ENCODE measurements around the gene DACT3. TPM values are rescaled to one million over a fixed set of nuclear protein-coding genes. Genes with fewer than 3 reads are reported as not detected.

Gene DACT3
- total RNA-seq, 2 experiments from 2014 or later = 0.31 to 0.42 TPM

DNA sequence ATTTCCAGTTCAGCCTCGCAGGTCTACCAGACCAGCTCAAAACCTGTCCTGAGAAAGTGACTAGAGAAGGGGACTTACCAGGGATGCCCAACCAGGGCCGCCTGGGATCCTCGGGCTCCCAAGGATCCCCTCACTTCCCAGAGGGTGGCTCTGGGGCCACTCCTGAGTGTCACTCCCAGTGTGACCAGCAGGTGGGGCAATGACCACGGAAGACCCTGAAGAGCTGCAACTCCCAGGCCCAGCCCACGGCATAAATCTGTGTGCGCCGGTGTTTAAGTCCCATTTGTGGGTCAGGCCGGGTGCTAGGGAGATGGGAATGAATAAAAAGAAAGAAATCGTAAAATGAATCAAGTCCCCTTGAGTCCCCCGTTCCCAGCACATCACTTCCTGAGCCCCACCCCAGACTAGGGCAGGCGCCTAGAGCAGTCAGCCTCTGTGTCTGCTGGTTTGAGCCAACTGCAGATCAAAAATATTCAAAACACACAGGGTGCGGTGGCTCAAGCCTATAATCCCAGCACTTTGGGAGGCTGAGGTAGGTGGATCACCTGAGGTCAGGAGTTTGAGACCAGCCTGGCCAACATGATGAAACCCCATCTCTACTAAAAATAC lies 46.8 kb downstream of the DACT3 start:
- Mint-ChIP-seq H3K9me3 (no peaks in the 10 kb centered on the region), H3K27me3 (no peaks in the 10 kb centered on the region), H3K27ac (peak overlapping the region; percentile 79), H3K36me3 (ENCODE audit: low read depth) (peaks cover 21% of the 10 kb centered on the region), H3K4me3 (no peak overlapping the region), H3K4me1 (peaks cover 82% of the 10 kb centered on the region)
- peak; percentile 83 for DNase-seq
- POLR2A ChIA-PET = interaction anchor here (0.7 kb wide), 2 partner anchors 20 to 47 kb away, joined by 3 read pairs; partner anchors contain the start of gene DACT3
- CTCF ChIA-PET = interaction anchor here (0.7 to 6.5 kb wide), 22 partner anchors 8 to 328 kb away, joined by 3 to 78 read pairs (median 4); partner anchors contain the start of genes CALM3, DACT3 and PTGIR

DNA sequence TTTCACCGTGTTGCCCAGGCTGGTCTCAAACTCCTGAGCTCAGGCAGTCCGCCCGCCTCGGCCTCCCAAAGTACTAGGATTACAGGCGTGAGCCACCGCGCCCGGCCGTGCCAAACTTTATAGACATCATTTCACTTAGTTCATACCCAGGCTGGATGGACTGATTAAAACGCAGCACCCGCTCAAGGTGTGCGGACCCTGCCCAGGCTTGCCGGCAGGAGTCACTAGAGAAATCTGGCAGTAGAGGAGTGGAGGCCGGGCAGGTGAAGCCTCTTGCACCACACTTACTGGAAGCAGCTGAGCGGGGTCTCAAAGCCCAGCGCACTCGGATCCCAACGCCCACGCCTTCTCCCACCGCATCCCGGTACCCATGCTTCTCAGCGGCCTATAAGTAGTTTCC lies 47.5 kb downstream of the DACT3 start:
- ChIA-PET CTCF (interaction anchor here (0.6 to 6.5 kb wide), 17 partner anchors 8 to 328 kb away, joined by 3 to 78 read pairs (median 5); partner anchors contain the start of genes CALM3 and DACT3), POLR2A (interaction anchor here (0.7 kb wide), 1 partner anchor 20 kb away, joined by 3 read pairs; no protein-coding TSS in a partner anchor)
- Mint-ChIP-seq H3K4me3 (no peak overlapping the region), H3K36me3 (ENCODE audit: low read depth) (peaks cover 28% of the 10 kb centered on the region), H3K4me1 (peaks cover 81% of the 10 kb centered on the region), H3K27ac (peak overlapping the region; percentile 88), H3K27me3 (no peaks in the 10 kb centered on the region), H3K9me3 (no peaks in the 10 kb centered on the region)
- no peak for DNase-seq

DNA sequence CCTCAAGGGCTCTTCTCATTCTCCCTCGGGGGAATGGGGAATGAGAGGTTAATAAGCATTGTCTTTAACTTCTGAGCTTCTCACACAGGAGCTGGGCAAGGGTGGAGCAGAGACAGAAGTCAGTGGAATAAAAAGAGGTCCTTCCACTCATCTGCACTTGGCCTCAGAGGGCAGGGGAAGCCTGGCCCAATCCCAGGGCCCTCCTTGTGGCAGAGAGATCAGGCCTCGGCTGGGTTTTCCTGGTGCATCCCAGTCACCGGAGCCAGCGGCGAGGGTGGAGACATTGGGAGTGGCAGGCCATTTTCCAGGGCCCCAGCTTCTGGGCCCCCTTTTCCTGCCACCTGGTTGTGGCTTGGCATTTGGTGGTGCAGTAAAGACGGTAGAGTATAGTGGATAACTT lies 49.2 kb downstream of the DACT3 start:
- Mint-ChIP-seq H3K36me3 (ENCODE audit: low read depth) (peaks cover 43% of the 10 kb centered on the region), H3K4me3 (peak overlapping the region; percentile 53), H3K27ac (peak overlapping the region; percentile 92), H3K27me3 (no peaks in the 10 kb centered on the region), H3K4me1 (peaks cover 74% of the 10 kb centered on the region), H3K9me3 (no peaks in the 10 kb centered on the region)
- ChIA-PET CTCF (interaction anchor here (0.6 to 6.5 kb wide), 9 partner anchors 10 to 216 kb away, joined by 3 to 78 read pairs (median 4); partner anchors contain the start of gene DACT3), POLR2A (interaction anchor here (0.9 to 2.2 kb wide), 2 partner anchors 10 to 49 kb away, joined by 3 to 26 read pairs; partner anchors contain the start of genes CALM3 and DACT3)
- no peak for DNase-seq

- peak overlapping the region; percentile 53 for H3K4me3 Mint-ChIP-seq
- H3K9me3 Mint-ChIP-seq = no peaks in the 10 kb centered on the region
- H3K36me3 Mint-ChIP-seq (ENCODE audit: low read depth) = peaks cover 48% of the 10 kb centered on the region
- DNase-seq = peak; percentile 65
- no peaks in the 10 kb centered on the region for H3K27me3 Mint-ChIP-seq
- POLR2A ChIA-PET = interaction anchor here (0.9 to 2.2 kb wide), 2 partner anchors 10 to 51 kb away, joined by 3 to 26 read pairs; partner anchors contain the start of gene CALM3
- H3K27ac Mint-ChIP-seq = peak overlapping the region; percentile 92
- CTCF ChIA-PET = interaction anchor here (0.6 to 6.5 kb wide), 10 partner anchors 9 to 215 kb away, joined by 3 to 78 read pairs (median 6); partner anchors contain the start of genes CALM3 and DACT3
- peaks cover 75% of the 10 kb centered on the region for H3K4me1 Mint-ChIP-seq
These were observed 49.9 kb downstream of the DACT3 start for GRCh38 chr19:46610851-46611770.

DNA sequence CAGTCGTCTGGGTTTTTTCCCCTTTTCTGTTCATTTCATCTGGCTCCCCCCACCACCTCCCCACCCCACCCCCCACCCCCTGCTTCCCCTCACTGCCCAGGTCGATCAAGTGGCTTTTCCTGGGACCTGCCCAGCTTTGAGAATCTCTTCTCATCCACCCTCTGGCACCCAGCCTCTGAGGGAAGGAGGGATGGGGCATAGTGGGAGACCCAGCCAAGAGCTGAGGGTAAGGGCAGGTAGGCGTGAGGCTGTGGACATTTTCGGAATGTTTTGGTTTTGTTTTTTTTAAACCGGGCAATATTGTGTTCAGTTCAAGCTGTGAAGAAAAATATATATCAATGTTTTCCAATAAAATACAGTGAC lies 50.6 kb downstream of the DACT3 start:
- no peaks in the 10 kb centered on the region for H3K27me3 Mint-ChIP-seq
- ChIA-PET POLR2A (interaction anchor here (0.9 to 2.2 kb wide), 2 partner anchors 9 to 52 kb away, joined by 3 to 26 read pairs; partner anchors contain the start of gene CALM3), CTCF (interaction anchor here (1.1 to 6.5 kb wide), 6 partner anchors 10 to 214 kb away, joined by 3 to 78 read pairs (median 8); partner anchors contain the start of genes CALM3 and DACT3)
- H3K27ac Mint-ChIP-seq = peak overlapping the region; percentile 92
- H3K9me3 Mint-ChIP-seq = no peaks in the 10 kb centered on the region
- no peak for DNase-seq
- peak overlapping the region; percentile 53 for H3K4me3 Mint-ChIP-seq
- H3K4me1 Mint-ChIP-seq = peaks cover 73% of the 10 kb centered on the region
- peaks cover 54% of the 10 kb centered on the region for H3K36me3 Mint-ChIP-seq (ENCODE audit: low read depth)

GRCh38 chr19:46609511-46610412 lies 51.2 kb downstream of the DACT3 start:
- peaks cover 73% of the 10 kb centered on the region for H3K4me1 Mint-ChIP-seq
- CTCF ChIA-PET = interaction anchor here (0.6 to 6.5 kb wide), 2 partner anchors 35 to 52 kb away, joined by 3 to 78 read pairs; partner anchors contain the start of gene DACT3
- no peaks in the 10 kb centered on the region for H3K27me3 Mint-ChIP-seq
- DNase-seq = no peak
- H3K36me3 Mint-ChIP-seq (ENCODE audit: low read depth) = peaks cover 54% of the 10 kb centered on the region
- H3K4me3 Mint-ChIP-seq = no peak overlapping the region
- H3K27ac Mint-ChIP-seq = peak overlapping the region; percentile 33
- H3K9me3 Mint-ChIP-seq = no peaks in the 10 kb centered on the region
- POLR2A ChIA-PET = no interaction called here

- Mint-ChIP-seq H3K4me1 (peaks cover 70% of the 10 kb centered on the region), H3K27ac (peak overlapping the region; percentile 47), H3K27me3 (no peaks in the 10 kb centered on the region), H3K9me3 (no peaks in the 10 kb centered on the region), H3K4me3 (no peak overlapping the region), H3K36me3 (ENCODE audit: low read depth) (peaks cover 54% of the 10 kb centered on the region)
- ChIA-PET POLR2A (interaction anchor here (0.5 kb wide), 1 partner anchor 15 kb away, joined by 3 read pairs; no protein-coding TSS in a partner anchor), CTCF (interaction anchor here (0.9 to 1.0 kb wide), 2 partner anchors 8 to 65 kb away, joined by 3 to 4 read pairs; no protein-coding TSS in a partner anchor)
- DNase-seq = no peak
These were observed 52.2 kb downstream of the DACT3 start for GRCh38 chr19:46608581-46609345.

GRCh38 chr19:46608178-46608577 lies 52.8 kb downstream of the DACT3 start:
- H3K4me3 Mint-ChIP-seq = no peak overlapping the region

DNA sequence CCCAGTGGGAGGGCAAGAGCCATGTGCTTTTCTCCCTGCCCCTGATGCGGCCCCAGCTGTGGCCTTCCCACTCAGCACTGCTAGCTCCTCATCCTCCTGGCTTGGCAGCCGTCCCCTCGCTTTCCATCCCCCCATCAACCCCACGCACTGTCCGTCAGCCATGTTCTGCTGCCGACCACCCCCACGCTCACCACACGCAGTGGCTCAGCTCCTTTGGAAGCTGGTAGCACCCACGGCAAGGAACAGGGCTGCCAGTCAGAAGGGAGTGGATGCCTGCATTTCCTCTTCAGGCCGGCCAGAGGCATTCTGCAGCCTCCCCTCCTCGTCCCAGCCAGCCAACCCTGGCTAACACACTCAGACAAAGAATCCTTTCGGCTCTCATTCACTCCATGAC lies 53.5 kb downstream of the DACT3 start:
- ChIA-PET CTCF (interaction anchor here (0.6 to 3.6 kb wide), 4 partner anchors 54 to 875 kb away, joined by 3 to 15 read pairs (median 6); partner anchors contain the start of gene DACT3), POLR2A (no interaction called here)
- Mint-ChIP-seq H3K27me3 (no peaks in the 10 kb centered on the region), H3K4me1 (peaks cover 70% of the 10 kb centered on the region), H3K9me3 (no peaks in the 10 kb centered on the region), H3K4me3 (no peak overlapping the region), H3K36me3 (ENCODE audit: low read depth) (peaks cover 66% of the 10 kb centered on the region), H3K27ac (no peak overlapping the region)
- no peak for DNase-seq

More at GRCh38 chr19:46608178-46608577, 52.8 kb downstream of the DACT3 start:
- DNase-seq = no peak
- Mint-ChIP-seq H3K27me3 (no peaks in the 10 kb centered on the region), H3K27ac (no peak overlapping the region), H3K36me3 (ENCODE audit: low read depth) (peaks cover 59% of the 10 kb centered on the region), H3K9me3 (no peaks in the 10 kb centered on the region), H3K4me1 (peaks cover 70% of the 10 kb centered on the region)
- ChIA-PET POLR2A (no interaction called here), CTCF (interaction anchor here (0.6 to 1.0 kb wide), 3 partner anchors 9 to 105 kb away, joined by 3 to 9 read pairs (median 4); no protein-coding TSS in a partner anchor)

DNA sequence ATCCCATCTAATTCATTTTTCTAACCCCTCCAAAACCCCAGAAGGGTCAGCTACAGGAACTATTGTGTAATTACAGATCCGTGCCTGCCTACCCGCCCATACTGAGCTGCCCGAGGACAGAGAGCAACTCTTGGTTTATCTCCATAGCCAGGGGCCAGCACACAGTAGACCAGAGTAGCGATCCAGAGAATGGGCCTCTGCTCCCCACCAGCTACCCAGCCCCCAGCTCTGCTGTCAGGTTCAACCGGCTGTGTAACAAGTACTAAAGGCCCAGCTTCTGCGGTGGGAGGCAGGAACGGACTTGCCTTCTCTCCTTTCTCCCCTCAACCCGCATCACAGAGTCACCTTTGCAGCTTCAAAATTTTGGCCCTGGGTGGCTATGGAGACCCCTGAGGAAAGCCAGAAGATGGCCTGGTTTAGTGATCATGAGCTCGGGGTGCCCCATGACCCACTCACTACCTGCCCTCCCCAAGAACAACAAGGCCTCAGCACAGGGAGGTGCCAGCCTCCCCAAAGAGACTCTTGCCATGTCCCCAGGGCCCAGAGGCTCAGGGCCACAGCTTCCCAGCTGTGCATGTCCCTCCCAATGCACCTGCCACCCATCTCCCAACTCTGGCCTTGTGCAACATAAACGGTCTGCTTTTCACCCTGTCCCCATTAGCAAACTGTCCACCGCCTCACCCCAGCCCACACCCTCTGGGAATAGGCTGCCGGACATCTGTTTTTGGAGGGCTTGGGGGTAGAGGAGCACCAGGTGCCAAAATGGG lies 54.1 kb downstream of the DACT3 start:
- CTCF ChIA-PET = interaction anchor here (0.6 to 3.6 kb wide), 6 partner anchors 8 to 876 kb away, joined by 3 to 15 read pairs (median 5); partner anchors contain the start of gene DACT3
- DNase-seq = no peak
- H3K4me1 Mint-ChIP-seq = peaks cover 64% of the 10 kb centered on the region
- POLR2A ChIA-PET = no interaction called here
- no peaks in the 10 kb centered on the region for H3K9me3 Mint-ChIP-seq
- no peaks in the 10 kb centered on the region for H3K27me3 Mint-ChIP-seq
- peaks cover 71% of the 10 kb centered on the region for H3K36me3 Mint-ChIP-seq (ENCODE audit: low read depth)
- no peak overlapping the region for H3K4me3 Mint-ChIP-seq
- H3K27ac Mint-ChIP-seq = no peak overlapping the region

All from activated CD4-positive, alpha-beta T cell treated with anti-CD3 and anti-CD28 coated beads, Interleukin-2, amount 10 ng/mL, durations not matched to agents 7 days and 5 days (primary cell).